H9 (cell line): ENCODE measurements around the gene KATNB1. TPM values are rescaled to one million over a fixed set of nuclear protein-coding genes. Genes with fewer than 3 reads are reported as not detected.
A peak's percentile ranks its signal among the peaks of the same experiment; 100 is the strongest.

Experiments used
- DNase-seq: peaks from one replicate; pipeline ENCODE4 v3.0.0-alpha.2; 2017
- H2AFZ ChIP-seq: one replicate; pipeline ENCODE4 v1.6.1; 2013; ENCODE audit warnings: mild to moderate bottlenecking, low read length, control low read depth, moderate library complexity
- H2AK5ac ChIP-seq: 2 replicates; pipeline ENCODE4 v1.6.1; 2013; ENCODE audit warnings: low read length, control low read depth, mixed read lengths; ENCODE audit not compliant: insufficient read length
- H2BK120ac ChIP-seq: one replicate; pipeline ENCODE4 v1.6.1; 2013; ENCODE audit warnings: low read depth, mild to moderate bottlenecking, low read length, control low read depth, inconsistent platforms; ENCODE audit not compliant: poor library complexity, severe bottlenecking
- H2BK12ac ChIP-seq: 2 replicates; pipeline ENCODE4 v1.6.1; 2013; ENCODE audit warnings: low read length, control low read depth, mixed read lengths, low read depth; ENCODE audit not compliant: insufficient read length
- H2BK15ac ChIP-seq: 2 replicates; pipeline ENCODE4 v1.6.1; 2013; ENCODE audit warnings: low read depth, low read length, control low read depth
- H2BK20ac ChIP-seq: one replicate; pipeline ENCODE4 v1.6.1; 2013; ENCODE audit warnings: low read depth, mild to moderate bottlenecking, low read length, control low read depth, inconsistent platforms; ENCODE audit not compliant: poor library complexity, severe bottlenecking
- H2BK5ac ChIP-seq: 2 replicates; pipeline ENCODE4 v1.6.1; 2013; ENCODE audit warnings: low read length, control low read depth, mixed read lengths; ENCODE audit not compliant: insufficient read length
- H3K14ac ChIP-seq: 2 replicates; pipeline ENCODE4 v1.6.1; 2013; ENCODE audit warnings: low read length, control low read depth; ENCODE audit not compliant: insufficient read depth
- H3K18ac ChIP-seq: 2 replicates; pipeline ENCODE4 v1.6.1; 2013; ENCODE audit warnings: low read depth, mild to moderate bottlenecking, mixed read lengths, low read length, control low read depth; ENCODE audit not compliant: insufficient read length
- H3K23ac ChIP-seq: 2 replicates; pipeline ENCODE4 v1.6.1; 2013; ENCODE audit warnings: low read length, control low read depth, mixed read lengths, low read depth; ENCODE audit not compliant: insufficient read length
- H3K23me2 ChIP-seq: 2 replicates; pipeline ENCODE4 v1.6.1; 2013; ENCODE audit warnings: low read depth, mild to moderate bottlenecking, mixed read lengths, low read length, control low read depth; ENCODE audit not compliant: insufficient read length, poor library complexity, severe bottlenecking
- H3K27ac ChIP-seq: 2 replicates; pipeline ENCODE4 v1.5.1; 2013; ENCODE audit warnings: low read length, control low read depth, mixed read lengths, low read depth; ENCODE audit not compliant: insufficient read length
- H3K27me3 ChIP-seq: 2 replicates; pipeline ENCODE4 v1.6.1; 2013; ENCODE audit warnings: low read length, control low read depth, inconsistent platforms; ENCODE audit not compliant: insufficient read depth
- H3K4ac ChIP-seq: 2 replicates; pipeline ENCODE4 v1.6.1; 2013; ENCODE audit warnings: low read depth, mild to moderate bottlenecking, control low read depth, inconsistent platforms, low read length, moderate library complexity
- H3K4me1 ChIP-seq: 2 replicates; pipeline ENCODE4 v1.6.1; 2013; ENCODE audit warnings: low read length, control low read depth, inconsistent platforms; ENCODE audit not compliant: insufficient read depth
- H3K4me2 ChIP-seq: 2 replicates; pipeline ENCODE4 v1.6.1; 2013; ENCODE audit warnings: low read length, control low read depth, mixed read lengths; ENCODE audit not compliant: insufficient read length, insufficient read depth
- H3K56ac ChIP-seq: 2 replicates; pipeline ENCODE4 v1.6.1; 2013; ENCODE audit warnings: low read depth, mild to moderate bottlenecking, mixed read lengths, low read length, control low read depth; ENCODE audit not compliant: insufficient read length
- H3K79me1 ChIP-seq: 2 replicates; pipeline ENCODE4 v1.6.1; 2013; ENCODE audit warnings: low read depth, mild to moderate bottlenecking, moderate library complexity, low read length, control low read depth, inconsistent platforms; ENCODE audit not compliant: insufficient read depth, poor library complexity, severe bottlenecking
- H3K79me2 ChIP-seq: 2 replicates; pipeline ENCODE4 v1.6.1; 2013; ENCODE audit warnings: low read length, control low read depth, inconsistent platforms; ENCODE audit not compliant: insufficient read depth
- H3K9ac ChIP-seq: 2 replicates; pipeline ENCODE4 v1.6.1; 2013; ENCODE audit warnings: low read length, control low read depth, mixed read lengths; ENCODE audit not compliant: insufficient read length; ENCODE audit errors: extremely low read depth
- H3K9me3 ChIP-seq: one replicate; pipeline ENCODE4 v1.6.1; 2013; ENCODE audit warnings: low read depth, low read length, inconsistent platforms; ENCODE audit not compliant: control insufficient read depth
- H3T11ph ChIP-seq: one replicate; pipeline ENCODE4 v1.6.1; 2013; ENCODE audit warnings: mild to moderate bottlenecking, low read length, control low read depth, inconsistent platforms
- H4K20me1 ChIP-seq: one replicate; pipeline ENCODE4 v1.6.1; 2013; ENCODE audit not compliant: control insufficient read depth, insufficient read length, insufficient read depth
- H4K5ac ChIP-seq: 2 replicates; pipeline ENCODE4 v1.6.1; 2013; ENCODE audit warnings: low read depth, mild to moderate bottlenecking, mixed read lengths, low read length, control low read depth; ENCODE audit not compliant: insufficient read length
- H4K8ac ChIP-seq: replicated peaks from 2 replicates; pipeline ENCODE4 v1.6.1; 2013; ENCODE audit warnings: low read length, control low read depth, mixed read lengths, low read depth; ENCODE audit not compliant: insufficient read length
- H4K91ac ChIP-seq: 2 replicates; pipeline ENCODE4 v1.6.1; 2013; ENCODE audit warnings: low read depth, mild to moderate bottlenecking, moderate library complexity, mixed read lengths, low read length, control low read depth; ENCODE audit not compliant: insufficient read length
- H3K27ac Mint-ChIP-seq, 3 experiments: 2 replicates in 2 of 3; 3 replicates in 1 of 3; pipeline ENCODE4 v1.8.0; 2020 to 2021; ENCODE audit warnings: mixed read lengths in 3 of 3, mild to moderate bottlenecking in 1 of 3, moderate library complexity in 1 of 3
- H3K27me3 Mint-ChIP-seq: 2 replicates; pipeline ENCODE4 v1.8.0; 2021; ENCODE audit warnings: low read depth, mild to moderate bottlenecking, moderate library complexity, mixed read lengths
- H3K36me3 Mint-ChIP-seq, 3 experiments: 2 replicates in 2 of 3; 3 replicates in 1 of 3; pipeline ENCODE4 v1.8.0; 2020 to 2021; ENCODE audit warnings: low read depth in 3 of 3, mixed read lengths in 3 of 3; ENCODE audit not compliant: insufficient read depth in 1 of 3
- H3K4me1 Mint-ChIP-seq, 2 experiments: 2 replicates each; pipeline ENCODE4 v1.8.0; 2020; ENCODE audit warnings: mixed read lengths in 2 of 2
- H3K4me3 Mint-ChIP-seq, 2 experiments: 2 replicates in 1 of 2; 3 replicates in 1 of 2; pipeline ENCODE4 v1.8.0; 2020 to 2021; ENCODE audit warnings: mild to moderate bottlenecking in 2 of 2, mixed read lengths in 2 of 2, moderate library complexity in 1 of 2
- H3K9me3 Mint-ChIP-seq, 2 experiments: 2 replicates in 1 of 2; 3 replicates in 1 of 2; pipeline ENCODE4 v1.8.0; 2020; ENCODE audit warnings: mild to moderate bottlenecking in 2 of 2, mixed read lengths in 2 of 2, moderate library complexity in 1 of 2
- CTCF ChIP-seq: fragments of 200-600 bp; sonication (generic); conservative IDR thresholded peaks from 3 replicates; pipeline ENCODE4 v1.8.0; 2021; ENCODE audit warnings: antibody characterized with exemption, mild to moderate bottlenecking
- WGBS: extraction: QIAGEN DNeasy Blood & Tissue Kit; methylation state at CpG from one replicate; pipeline ENCODE4 v1.1.7; 2013; ENCODE audit warnings: missing lambda C conversion rate, low lambda C conversion rate, mixed read lengths; ENCODE audit not compliant: insufficient read length; ENCODE audit errors: extremely low coverage; 5-methylcytosine and 5-hydroxymethylcytosine counted together
- total RNA-seq: library from RNA; stranded (reverse); gene quantifications from 2 replicates; pipeline ENCODE4 v1.2.1, GENCODE V29; 2021

KATNB1 gene
- total RNA-seq, 1 experiment from 2014 or later: 29.9 TPM

DNA sequence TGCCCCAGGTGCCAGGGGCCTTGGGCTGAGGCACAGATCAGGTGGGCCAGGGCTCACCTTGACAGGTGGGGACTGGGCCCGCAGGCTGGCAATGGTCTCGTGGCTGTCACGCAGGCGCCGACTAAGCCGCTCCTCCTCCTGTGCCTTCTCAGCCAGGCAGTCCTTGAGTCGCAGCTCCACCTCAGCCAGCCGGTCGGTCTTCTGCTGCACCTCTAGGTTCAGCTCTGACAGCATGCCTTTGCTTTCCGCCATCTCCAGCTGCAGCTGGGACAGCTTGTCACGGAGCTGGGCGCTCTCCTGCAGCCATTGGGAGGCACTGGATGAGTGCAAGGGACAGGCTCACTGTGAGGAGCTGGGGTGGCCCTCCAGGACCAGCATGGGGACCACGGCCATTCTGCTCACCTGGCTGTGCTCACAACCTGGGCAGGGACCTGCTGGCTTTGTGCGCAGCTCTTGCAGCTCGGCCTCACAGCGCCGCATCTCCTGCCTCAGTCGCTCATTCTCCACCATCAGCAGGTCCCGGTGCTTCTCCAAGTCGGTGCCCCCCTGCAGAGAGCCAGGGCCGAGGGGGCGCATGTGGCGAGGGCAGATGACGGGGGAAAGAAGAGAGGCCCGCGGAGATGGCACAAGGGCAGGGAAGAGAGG lies 35.7 kb downstream of the KATNB1 start:
- Mint-ChIP-seq H3K36me3 (no peaks in the 10 kb centered on the region), H3K27ac (peak overlapping the region in 1 of 3 experiments; percentile 35; a peak in 1 of 7 replicates), H3K9me3 (no peaks in the 10 kb centered on the region; a peak in 1 of 5 replicates), H3K27me3 (peaks cover 4% of the 10 kb centered on the region), H3K4me1 (peaks cover 15 to 25% of the 10 kb centered on the region in 2 experiments), H3K4me3 (no peak overlapping the region)
- no peak overlapping the region for H3K4ac ChIP-seq
- H3K14ac ChIP-seq: no peak overlapping the region
- H3K27me3 ChIP-seq: no peaks in the 10 kb centered on the region
- H4K91ac ChIP-seq: no peak overlapping the region
- no peak overlapping the region for H3K18ac ChIP-seq
- H3K79me2 ChIP-seq: no peaks in the 10 kb centered on the region
- H4K8ac ChIP-seq: no peak overlapping the region
- no CpG with 5 or more reads among the region's 26 CpGs for WGBS
- no peak overlapping the region for H3K23ac ChIP-seq
- no peak overlapping the region for H3T11ph ChIP-seq
- H3K79me1 ChIP-seq: no peaks in the 10 kb centered on the region
- H3K27ac ChIP-seq: no peak overlapping the region
- H2BK12ac ChIP-seq: no peak overlapping the region
- H2BK15ac ChIP-seq: no peak overlapping the region
- H2BK20ac ChIP-seq: no peak overlapping the region
- H2BK120ac ChIP-seq: no peak overlapping the region
- H4K20me1 ChIP-seq: no peaks in the 10 kb centered on the region
- H3K4me2 ChIP-seq: no peak overlapping the region
- no peak overlapping the region for H3K9ac ChIP-seq
- H2AFZ ChIP-seq: no peak overlapping the region
- DNase-seq: no peak
- H3K23me2 ChIP-seq: no peaks in the 10 kb centered on the region
- no peak overlapping the region for H4K5ac ChIP-seq
- H3K9me3 ChIP-seq: no peaks in the 10 kb centered on the region
- H3K56ac ChIP-seq: no peak overlapping the region
- peaks cover 4% of the 10 kb centered on the region; the same call in 1 of the 2 replicates for H3K4me1 ChIP-seq
- TF ChIP-seq CTCF: no peak
- no peak overlapping the region for H2BK5ac ChIP-seq
- H2AK5ac ChIP-seq: no peak overlapping the region
